Neural cell (in vitro differentiated cells): ENCODE data around the gene NOP14.
"Not testable (repeated sequence)": the region's sequence is repeated elsewhere in the genome, so short reads cannot be mapped to it uniquely, and the experiment has no call there.

Source experiments
- EP300 ChIP-seq: fragments of 450-650 bp; conservative IDR thresholded peaks from 2 replicates; pipeline ENCODE4 v1.6.1; 2014; ENCODE audit warnings: antibody characterized with exemption, mild to moderate bottlenecking, moderate library complexity; ENCODE audit not compliant: poor library complexity, severe bottlenecking
- EZH2 ChIP-seq: fragments of 200-600, 300-800 bp; shearing (Covaris generic), sonication (generic); IDR thresholded peaks from 2 replicates; pipeline ENCODE4 v1.6.1; 2014; ENCODE audit warnings: antibody characterized with exemption, low read length, borderline replicate concordance, mild to moderate bottlenecking; ENCODE audit not compliant: insufficient read depth, poor library complexity, severe bottlenecking
- MXI1 ChIP-seq: fragments of 450-650 bp; conservative IDR thresholded peaks from 2 replicates; pipeline ENCODE4 v1.6.1; 2014; ENCODE audit warnings: antibody characterized with exemption, mild to moderate bottlenecking; ENCODE audit not compliant: poor library complexity, severe bottlenecking
- POLR2AphosphoS5 ChIP-seq: IDR thresholded peaks from 2 replicates; pipeline ENCODE4 v1.6.1; 2012
- RAD21 ChIP-seq: fragments of 450-650 bp; conservative IDR thresholded peaks from 2 replicates; pipeline ENCODE4 v1.6.1; 2014; ENCODE audit warnings: antibody characterized with exemption, mild to moderate bottlenecking, moderate library complexity
- SMC3 ChIP-seq: fragments of 450-650 bp; conservative IDR thresholded peaks from 2 replicates; pipeline ENCODE4 v1.6.1; 2014; ENCODE audit warnings: antibody characterized with exemption, mild to moderate bottlenecking, moderate library complexity; ENCODE audit not compliant: poor library complexity
- TAF1 ChIP-seq: IDR thresholded peaks from 2 replicates; pipeline ENCODE4 v1.6.1; 2012; ENCODE audit warnings: low read depth
- TF ChIP-seq, protein P1 (sequence below): fragments of 450-650 bp; IDR thresholded peaks from 2 replicates; pipeline ENCODE4 v1.5.1; 2014; ENCODE audit warnings: antibody characterized with exemption, mild to moderate bottlenecking, moderate library complexity; ENCODE audit not compliant: poor library complexity, severe bottlenecking
- TF ChIP-seq, protein P2 (sequence below): IDR thresholded peaks from 2 replicates; pipeline ENCODE4 v1.6.1; 2012; ENCODE audit warnings: borderline replicate concordance

DNA sequence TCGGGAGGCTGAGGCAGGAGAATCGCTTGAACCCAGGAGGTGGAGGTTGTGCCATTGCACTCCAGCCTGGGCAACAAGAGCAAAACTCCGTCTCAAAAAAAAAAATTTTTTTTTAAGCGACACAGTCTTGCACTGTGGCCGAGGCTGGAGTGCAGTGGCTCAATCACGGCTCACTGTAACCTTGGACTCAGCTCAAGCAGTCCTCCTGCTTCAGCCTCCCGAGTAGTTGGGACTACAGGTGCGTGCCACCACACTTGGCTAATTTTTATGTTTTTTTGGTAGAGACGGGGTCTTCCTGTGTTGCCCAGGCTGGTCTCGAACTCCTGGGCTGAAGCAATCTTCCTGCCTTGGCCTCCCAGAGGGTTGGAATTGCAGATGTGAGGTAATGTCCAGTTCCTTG, 24.8 kb downstream of the NOP14 start:
- TF ChIP-seq EZH2, EP300, SMC3, POLR2AphosphoS5, TAF1, RAD21, MXI1: not testable (repeated sequence)
- TF ChIP-seq, protein P1, sequence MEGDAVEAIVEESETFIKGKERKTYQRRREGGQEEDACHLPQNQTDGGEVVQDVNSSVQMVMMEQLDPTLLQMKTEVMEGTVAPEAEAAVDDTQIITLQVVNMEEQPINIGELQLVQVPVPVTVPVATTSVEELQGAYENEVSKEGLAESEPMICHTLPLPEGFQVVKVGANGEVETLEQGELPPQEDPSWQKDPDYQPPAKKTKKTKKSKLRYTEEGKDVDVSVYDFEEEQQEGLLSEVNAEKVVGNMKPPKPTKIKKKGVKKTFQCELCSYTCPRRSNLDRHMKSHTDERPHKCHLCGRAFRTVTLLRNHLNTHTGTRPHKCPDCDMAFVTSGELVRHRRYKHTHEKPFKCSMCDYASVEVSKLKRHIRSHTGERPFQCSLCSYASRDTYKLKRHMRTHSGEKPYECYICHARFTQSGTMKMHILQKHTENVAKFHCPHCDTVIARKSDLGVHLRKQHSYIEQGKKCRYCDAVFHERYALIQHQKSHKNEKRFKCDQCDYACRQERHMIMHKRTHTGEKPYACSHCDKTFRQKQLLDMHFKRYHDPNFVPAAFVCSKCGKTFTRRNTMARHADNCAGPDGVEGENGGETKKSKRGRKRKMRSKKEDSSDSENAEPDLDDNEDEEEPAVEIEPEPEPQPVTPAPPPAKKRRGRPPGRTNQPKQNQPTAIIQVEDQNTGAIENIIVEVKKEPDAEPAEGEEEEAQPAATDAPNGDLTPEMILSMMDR, result not testable (repeated sequence)
- TF ChIP-seq, protein P2, sequence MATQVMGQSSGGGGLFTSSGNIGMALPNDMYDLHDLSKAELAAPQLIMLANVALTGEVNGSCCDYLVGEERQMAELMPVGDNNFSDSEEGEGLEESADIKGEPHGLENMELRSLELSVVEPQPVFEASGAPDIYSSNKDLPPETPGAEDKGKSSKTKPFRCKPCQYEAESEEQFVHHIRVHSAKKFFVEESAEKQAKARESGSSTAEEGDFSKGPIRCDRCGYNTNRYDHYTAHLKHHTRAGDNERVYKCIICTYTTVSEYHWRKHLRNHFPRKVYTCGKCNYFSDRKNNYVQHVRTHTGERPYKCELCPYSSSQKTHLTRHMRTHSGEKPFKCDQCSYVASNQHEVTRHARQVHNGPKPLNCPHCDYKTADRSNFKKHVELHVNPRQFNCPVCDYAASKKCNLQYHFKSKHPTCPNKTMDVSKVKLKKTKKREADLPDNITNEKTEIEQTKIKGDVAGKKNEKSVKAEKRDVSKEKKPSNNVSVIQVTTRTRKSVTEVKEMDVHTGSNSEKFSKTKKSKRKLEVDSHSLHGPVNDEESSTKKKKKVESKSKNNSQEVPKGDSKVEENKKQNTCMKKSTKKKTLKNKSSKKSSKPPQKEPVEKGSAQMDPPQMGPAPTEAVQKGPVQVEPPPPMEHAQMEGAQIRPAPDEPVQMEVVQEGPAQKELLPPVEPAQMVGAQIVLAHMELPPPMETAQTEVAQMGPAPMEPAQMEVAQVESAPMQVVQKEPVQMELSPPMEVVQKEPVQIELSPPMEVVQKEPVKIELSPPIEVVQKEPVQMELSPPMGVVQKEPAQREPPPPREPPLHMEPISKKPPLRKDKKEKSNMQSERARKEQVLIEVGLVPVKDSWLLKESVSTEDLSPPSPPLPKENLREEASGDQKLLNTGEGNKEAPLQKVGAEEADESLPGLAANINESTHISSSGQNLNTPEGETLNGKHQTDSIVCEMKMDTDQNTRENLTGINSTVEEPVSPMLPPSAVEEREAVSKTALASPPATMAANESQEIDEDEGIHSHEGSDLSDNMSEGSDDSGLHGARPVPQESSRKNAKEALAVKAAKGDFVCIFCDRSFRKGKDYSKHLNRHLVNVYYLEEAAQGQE, result not testable (repeated sequence)
